ENCODE results near the gene CACUL1.

- TF ChIP-seq CTCF (IDR thresholded peaks at IDR 0.05) (no peak), POLR2A (IDR thresholded peaks at IDR 0.05) (no peak)
Measured at GRCh38 chr10:118692872-118693271, 61.9 kb downstream of the CACUL1 start.
